ENCODE measurements around the gene LIG1.

LIG1 gene

DNA sequence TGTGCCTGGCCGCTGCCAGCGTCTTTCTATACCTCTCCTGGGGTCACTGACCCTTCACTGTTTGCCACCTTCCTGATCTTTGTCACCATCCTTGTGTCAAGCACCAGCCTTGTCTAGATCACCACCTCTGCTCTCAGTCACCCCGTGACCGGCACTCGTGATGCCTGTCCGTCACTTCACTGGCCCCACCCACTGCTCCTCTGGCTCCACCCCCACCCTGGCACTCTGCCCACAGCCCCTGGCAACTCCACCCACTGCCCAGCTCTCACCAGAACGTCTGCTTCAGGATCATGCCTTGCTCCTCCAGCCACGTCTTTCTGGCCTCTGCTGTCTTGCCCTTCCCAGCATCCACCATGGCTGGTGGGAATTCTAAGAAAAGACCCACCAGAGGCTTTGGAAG lies 34.7 kb downstream of the LIG1 start:
- DNase-seq = no peak
- in situ Hi-C loops (cut with HindIII; ENCODE audit: low pct_ligation_motif_present, low pct_unique_long_range_greater_than_20kb, low sequenced_read_pairs) = no loop called here

DNA sequence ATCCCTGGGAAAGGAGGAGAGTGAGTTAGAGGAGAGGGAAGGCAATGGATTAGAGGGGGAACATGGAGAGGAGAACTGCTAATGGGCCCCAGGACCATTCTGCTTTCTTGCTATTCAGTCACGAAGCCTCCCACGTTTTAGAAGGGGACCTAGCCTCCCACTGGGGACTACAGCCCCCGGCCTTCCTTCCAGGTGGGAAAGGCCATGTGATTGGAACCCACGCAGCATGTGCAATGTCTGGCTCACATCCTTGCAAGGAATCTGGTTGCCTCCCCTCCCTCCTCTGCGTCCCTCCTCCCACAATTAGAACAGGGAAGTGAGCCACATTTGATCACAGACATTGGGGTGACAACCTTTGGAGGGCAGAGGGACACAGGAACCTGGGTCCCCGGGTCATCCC lies 37.0 kb downstream of the LIG1 start:
- no peak for DNase-seq
- in situ Hi-C loops (cut with HindIII; ENCODE audit: low pct_ligation_motif_present, low pct_unique_long_range_greater_than_20kb, low sequenced_read_pairs) = no loop called here

DNA sequence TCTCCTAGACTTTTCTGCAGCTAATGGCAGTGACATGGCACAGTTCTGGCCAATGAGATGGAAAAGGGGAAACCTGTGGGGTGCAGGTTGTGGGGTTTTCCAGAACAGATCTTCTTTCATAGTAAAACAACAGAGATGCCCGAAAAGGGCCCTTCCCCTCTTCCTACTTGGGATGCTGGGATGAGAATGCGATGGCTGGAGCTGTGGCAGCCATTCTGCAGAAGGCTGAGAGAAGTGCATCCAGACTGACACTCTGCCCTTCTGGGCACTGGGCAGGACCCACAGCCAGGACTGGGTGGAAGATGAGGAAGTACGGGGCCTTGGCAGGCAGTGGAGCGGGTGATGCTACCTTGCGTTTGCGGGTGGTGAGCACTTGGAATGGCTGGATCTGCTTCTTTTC lies 42.6 kb downstream of the LIG1 start:
- in situ Hi-C loops (cut with HindIII; ENCODE audit: low pct_ligation_motif_present, low pct_unique_long_range_greater_than_20kb, low sequenced_read_pairs) = no loop called here
- DNase-seq = no peak

DNA sequence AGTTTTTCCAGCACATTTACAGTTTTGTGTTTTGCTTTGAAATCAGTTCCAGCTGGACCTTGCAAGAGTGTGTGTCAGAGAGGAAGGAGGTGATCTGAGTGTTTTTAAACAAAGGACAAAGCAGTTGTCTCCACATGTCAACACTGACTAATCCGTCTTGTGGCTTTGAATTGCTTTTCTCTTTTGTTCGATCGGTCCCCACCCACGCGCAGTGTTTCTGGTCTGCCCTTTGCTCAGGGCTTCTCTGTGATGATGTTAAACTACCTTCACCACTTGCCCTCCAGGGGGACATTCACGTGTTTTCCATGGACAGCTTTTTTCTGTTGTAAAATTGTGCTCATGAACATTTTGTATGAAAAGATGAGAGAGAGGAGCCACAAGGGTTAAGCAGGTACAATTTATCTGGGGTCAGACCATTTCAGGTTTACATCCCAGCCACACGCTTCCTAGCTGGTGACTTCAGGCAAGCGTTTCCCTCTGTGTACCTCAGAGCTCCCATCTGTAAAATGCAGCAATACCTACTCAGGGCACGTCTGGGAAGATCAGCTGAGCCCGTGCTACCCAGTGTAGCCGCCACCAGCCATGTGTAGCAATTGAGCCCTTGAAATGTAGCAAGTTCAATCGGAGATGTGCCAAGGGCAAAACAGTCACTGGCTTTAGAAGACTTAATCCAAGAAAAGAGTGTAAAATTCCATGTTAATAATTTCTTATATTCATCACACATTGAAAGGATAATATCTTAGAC lies 46.1 kb downstream of the LIG1 start:
- no peak for DNase-seq
- in situ Hi-C loops (cut with HindIII; ENCODE audit: low pct_ligation_motif_present, low pct_unique_long_range_greater_than_20kb, low sequenced_read_pairs) = no loop called here

DNA sequence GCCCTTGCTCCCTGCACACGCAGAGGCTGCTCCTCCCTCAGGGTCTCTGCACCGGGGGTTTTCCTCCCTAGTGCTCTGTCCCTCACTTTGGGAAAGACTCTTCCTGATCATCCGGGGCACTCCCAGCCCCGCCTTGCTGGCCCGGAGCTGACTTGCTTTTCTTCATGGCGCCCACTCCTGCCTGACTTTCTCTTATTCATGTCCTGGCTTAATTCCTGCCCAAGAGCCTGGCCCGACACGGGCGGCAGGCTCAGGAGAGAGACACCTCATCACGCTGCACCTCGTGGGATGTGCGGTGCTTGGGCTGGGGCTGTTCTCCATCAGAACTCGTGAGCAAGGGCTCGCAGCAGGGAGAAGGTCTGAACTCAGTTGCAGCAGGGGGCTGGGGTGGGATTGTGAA lies 47.7 kb downstream of the LIG1 start:
- no peak for DNase-seq
- in situ Hi-C loops (cut with HindIII; ENCODE audit: low pct_ligation_motif_present, low pct_unique_long_range_greater_than_20kb, low sequenced_read_pairs) = no loop called here

DNA sequence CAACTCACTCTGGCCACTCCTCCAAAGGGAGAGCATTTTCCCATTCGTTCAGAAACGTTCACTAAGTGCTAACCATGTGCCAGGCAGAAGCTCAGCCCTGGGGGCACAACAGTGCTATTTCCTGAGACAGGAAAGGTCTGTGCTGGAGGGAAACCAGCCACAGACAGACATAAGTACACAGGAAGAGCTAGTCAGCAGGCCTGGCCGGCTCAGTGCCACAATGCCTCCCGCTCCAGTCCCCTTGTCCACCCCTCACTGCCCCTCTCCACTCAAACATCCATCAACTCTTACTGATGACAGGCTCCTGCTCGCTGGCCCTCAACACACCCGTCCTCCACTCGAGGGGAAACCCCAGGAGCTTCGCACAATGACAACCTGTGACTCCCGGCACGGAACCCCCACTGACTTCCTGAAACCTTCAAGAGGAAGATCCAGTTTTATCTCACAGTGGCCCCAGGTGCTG lies 48.2 kb downstream of the LIG1 start:
- in situ Hi-C loops (cut with HindIII; ENCODE audit: low pct_ligation_motif_present, low pct_unique_long_range_greater_than_20kb, low sequenced_read_pairs) = no loop called here
- no peak for DNase-seq

DNA sequence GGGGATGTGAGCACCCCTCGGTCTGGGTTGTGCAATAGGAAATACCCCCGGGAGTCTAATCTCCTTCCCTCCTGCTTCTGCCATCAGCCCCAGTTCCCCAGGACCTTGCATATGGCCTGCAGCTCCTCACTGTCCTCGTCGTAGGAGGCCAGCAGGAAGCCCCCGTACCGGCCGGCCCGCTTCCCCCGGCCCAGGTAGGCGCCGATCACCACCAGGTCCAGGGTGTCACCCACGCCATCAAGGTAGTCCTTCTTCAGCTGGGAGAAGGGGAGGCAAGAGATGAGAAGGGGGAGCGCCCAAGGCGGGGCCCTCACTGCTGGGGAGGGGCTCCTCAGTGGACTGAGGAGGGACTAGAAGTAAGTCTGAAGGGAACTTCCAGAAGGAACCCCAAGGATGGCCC lies 49.1 kb downstream of the LIG1 start:
- in situ Hi-C loops (cut with HindIII; ENCODE audit: low pct_ligation_motif_present, low pct_unique_long_range_greater_than_20kb, low sequenced_read_pairs) = no loop called here
- DNase-seq = no peak

DNA sequence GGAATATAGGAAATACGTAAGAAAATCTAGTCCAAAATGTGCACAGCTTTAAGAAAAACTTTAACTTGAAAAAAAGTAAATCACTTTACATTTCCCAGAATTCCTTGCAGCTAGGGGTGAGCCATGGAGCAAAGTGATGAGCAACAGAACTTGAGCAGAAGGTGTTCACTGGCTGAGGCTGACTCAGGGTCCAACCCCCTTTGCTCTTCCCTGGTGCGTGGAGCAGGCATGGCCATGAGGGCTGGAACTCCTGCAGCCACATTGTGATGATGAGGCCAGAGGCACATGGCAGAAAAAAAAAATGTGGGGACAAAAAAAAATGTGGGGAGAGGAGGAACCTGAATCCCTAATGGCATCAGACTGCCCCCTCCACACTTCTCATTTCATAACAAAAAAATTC lies 49.6 kb downstream of the LIG1 start:
- no peak for DNase-seq
- in situ Hi-C loops (cut with HindIII; ENCODE audit: low pct_ligation_motif_present, low pct_unique_long_range_greater_than_20kb, low sequenced_read_pairs) = no loop called here

DNA sequence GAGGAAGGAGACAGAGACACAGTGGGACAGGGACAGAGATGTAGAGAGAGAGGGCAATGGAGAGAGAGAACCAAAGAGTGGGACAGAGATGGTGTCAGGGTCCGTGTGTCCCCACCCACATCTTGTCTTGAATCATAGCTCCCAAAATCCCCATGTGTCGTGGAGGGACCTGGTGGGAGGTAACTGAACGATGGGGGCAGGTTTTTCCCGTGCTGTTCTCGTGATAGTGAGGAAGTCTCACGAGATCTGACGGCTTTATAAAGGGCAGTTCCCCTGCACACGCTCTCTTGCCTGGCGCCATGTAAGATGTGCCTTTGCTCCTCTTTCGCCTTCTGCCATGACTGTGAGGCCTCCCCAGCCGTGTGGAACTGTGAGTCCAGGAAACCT lies 52.0 kb downstream of the LIG1 start:
- in situ Hi-C loops (cut with HindIII; ENCODE audit: low pct_ligation_motif_present, low pct_unique_long_range_greater_than_20kb, low sequenced_read_pairs) = no loop called here
- no peak for DNase-seq

DNA sequence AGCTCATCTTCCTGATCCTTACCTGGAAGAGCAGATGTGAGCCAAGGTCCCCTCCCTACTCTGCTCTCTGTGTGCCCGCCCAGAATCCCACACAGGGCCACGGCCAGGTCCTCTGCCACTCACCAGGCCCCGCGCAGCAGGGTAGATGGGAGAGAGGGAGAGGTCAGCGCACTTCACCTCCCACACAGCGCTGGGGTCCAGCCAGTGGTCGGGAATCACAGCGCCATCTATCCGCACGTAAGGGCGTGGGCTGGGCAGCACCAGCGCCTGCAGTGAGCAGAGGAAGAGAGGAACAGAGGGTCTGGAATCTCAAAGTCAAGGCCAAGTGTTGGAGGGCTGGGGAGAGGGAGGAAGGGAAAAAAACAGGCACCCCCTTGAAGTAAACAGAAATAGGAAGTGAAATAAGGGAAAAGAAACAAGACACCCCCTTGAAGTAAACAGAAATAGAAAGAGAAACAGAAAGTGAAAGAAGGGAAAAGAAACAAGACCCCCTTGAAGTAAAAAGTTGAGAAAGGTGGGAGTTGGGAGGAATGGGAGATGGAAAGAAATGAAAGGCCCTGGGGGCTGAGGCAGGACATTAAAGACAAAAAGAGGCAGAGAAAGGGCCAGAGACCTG lies 52.5 kb downstream of the LIG1 start:
- DNase-seq = no peak
- in situ Hi-C loops (cut with HindIII; ENCODE audit: low pct_ligation_motif_present, low pct_unique_long_range_greater_than_20kb, low sequenced_read_pairs) = no loop called here

DNA sequence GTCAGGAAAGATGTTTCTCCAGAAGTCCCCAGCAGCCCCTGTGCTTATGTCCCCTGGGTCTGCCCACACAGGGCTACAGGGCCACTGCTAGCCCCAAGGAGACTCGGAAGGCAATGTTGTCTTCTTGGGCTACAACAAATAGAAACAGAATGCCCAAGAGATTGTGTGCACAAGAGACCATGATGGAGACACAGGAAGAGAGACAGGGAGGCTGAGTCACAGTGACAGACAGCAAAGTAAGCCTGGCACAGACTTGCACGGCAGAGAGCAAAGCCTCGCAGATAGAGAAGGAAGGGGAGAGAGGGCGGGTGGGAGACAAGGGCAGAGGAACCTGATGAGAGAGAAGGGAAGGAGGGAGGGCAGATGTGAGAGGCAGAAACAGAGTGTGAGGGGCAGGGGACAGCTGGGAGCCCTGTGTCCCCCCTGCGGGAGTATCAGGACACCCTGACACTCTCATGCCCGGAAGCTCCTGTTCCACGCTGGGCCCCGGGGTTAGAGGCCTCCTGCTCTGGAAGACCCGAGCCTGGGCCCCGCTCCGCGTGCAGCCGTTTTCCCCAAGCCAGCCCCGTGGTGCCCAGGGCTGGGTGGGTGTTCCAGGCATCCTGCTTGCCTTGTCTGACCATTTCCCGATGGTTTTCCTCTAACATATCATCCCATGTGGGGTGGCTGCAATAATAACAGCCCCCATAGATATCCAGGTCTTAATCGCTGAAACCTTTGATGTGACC lies 56.8 kb downstream of the LIG1 start:
- no peak for DNase-seq
- in situ Hi-C loops (cut with HindIII; ENCODE audit: low pct_ligation_motif_present, low pct_unique_long_range_greater_than_20kb, low sequenced_read_pairs) = no loop called here

DNA sequence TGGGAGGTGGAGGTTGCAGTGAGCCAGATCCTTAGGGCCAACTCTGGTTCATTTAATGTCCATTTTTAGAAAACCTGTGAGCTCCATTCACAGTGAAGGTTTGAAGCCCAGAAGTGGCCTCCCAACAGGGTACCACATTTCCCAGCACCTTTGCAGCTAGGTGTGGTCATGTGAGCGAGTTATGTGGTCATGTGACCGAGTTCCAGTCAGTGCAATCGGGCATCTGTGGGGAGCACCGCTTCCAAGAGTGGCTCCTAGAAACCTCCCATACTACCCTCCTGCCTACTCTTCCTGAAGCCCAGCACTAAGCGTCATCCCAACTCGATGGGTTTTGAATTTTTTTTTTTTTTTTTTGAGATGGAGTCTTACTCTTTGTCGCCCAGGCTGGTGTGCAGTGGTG lies 58.9 kb downstream of the LIG1 start:
- in situ Hi-C loops (cut with HindIII; ENCODE audit: low pct_ligation_motif_present, low pct_unique_long_range_greater_than_20kb, low sequenced_read_pairs) = no loop called here

DNA sequence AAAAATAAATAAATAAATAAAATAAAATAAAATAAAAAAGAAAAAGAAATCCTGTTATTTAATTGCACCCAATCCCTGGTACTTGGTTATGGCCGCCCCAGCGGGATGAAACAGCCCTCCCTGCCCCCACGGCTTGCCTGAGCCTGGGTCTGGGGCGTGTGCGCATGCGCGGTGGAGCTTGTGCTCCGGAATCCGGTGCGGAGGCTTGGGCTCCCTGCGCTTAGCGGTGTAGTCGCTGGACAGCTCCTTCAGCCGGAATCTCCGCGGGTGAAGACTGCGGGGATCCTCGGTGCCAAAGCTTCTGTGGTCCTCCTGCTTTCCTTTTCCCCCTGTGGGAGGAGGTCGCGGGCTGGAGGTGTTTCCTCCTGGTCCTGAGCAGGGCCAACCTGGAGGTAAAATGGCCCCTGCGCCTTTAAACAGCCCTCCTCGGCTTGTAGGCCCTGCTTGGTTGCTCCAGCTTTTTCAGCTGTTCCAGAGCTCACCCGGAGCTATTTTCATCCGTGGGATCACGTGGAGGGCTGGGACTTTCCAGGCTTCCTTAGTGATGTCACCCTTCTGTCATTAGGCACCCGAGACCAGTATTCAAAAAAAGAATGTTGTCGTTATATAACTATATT lies 59.7 kb downstream of the LIG1 start, which contains the start of gene PLA2G4C:
Gene PLA2G4C (minus strand): TSS at position 468 of the 617 bp plus-strand sequence. CDS start 4,288 bp downstream, outside the sequence.
- in situ Hi-C loops (cut with HindIII; ENCODE audit: low pct_ligation_motif_present, low pct_unique_long_range_greater_than_20kb, low sequenced_read_pairs) = no loop called here

More for the DNA sequence above, 58.9 kb downstream of the LIG1 start:
- DNase-seq = no peak

DNA sequence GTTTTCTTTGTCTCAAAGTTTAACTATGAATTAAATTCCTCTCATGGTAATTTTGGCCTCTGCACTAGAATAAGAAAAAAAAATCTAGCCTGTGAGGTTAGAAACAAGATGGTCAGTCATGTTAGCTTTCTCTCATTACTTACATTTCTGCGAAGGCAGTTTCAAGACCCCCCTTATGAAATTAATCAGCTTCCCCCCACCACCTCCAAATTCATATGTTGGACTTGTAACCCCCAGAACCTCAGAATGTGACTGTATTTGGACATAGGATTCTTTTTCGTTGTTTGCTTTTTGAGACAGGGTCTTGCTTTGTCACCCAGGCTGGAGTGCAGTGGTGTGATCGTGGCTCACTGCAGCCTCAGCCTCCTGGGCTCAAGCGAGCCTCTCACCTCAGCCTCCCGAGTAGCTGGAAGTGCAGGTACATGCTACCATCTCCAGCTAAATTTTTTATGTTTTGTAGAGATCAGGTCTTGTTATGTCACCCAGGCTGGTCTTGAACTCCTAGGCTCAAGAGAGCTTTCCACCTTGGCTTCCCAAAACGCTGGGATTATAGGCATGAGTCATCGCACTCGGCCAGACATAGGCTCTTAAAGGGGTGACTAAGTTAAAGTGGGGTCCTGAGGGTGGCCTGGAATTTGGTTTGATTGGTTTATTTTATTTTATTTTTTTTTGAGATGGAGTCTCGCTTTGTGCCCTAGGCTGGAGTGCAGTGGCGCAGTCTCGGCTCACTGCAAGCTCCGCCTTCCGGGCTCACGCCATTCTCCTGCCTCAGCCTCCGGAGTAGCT lies 61.0 kb downstream of the LIG1 start:
- no peak for DNase-seq
- in situ Hi-C loops (cut with HindIII; ENCODE audit: low pct_ligation_motif_present, low pct_unique_long_range_greater_than_20kb, low sequenced_read_pairs) = no loop called here

More for the DNA sequence above, 59.7 kb downstream of the LIG1 start, which contains the start of gene PLA2G4C:
- DNase-seq = peak; percentile 91

DNA sequence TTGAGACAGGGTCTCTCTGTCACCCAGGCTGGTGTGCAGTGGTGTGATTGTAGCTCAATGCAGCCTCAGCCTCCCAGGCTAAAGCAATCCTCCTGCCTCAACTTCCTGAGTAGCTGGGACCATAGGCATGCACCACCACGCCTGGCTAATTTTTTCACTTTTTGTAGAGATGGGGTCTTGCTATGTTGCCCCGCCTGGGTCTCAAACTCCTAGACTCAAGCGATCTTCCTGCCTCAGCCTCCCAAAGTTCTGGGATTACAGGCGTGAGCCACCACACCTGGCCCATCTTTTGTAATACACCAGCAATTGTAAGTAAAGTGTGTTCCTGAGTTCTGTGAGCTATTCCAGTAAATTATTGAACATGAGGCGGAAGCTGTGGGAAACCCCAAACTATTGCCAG lies 66.2 kb downstream of the LIG1 start:
- in situ Hi-C loops (cut with HindIII; ENCODE audit: low pct_ligation_motif_present, low pct_unique_long_range_greater_than_20kb, low sequenced_read_pairs) = no loop called here
- DNase-seq = no peak

DNA sequence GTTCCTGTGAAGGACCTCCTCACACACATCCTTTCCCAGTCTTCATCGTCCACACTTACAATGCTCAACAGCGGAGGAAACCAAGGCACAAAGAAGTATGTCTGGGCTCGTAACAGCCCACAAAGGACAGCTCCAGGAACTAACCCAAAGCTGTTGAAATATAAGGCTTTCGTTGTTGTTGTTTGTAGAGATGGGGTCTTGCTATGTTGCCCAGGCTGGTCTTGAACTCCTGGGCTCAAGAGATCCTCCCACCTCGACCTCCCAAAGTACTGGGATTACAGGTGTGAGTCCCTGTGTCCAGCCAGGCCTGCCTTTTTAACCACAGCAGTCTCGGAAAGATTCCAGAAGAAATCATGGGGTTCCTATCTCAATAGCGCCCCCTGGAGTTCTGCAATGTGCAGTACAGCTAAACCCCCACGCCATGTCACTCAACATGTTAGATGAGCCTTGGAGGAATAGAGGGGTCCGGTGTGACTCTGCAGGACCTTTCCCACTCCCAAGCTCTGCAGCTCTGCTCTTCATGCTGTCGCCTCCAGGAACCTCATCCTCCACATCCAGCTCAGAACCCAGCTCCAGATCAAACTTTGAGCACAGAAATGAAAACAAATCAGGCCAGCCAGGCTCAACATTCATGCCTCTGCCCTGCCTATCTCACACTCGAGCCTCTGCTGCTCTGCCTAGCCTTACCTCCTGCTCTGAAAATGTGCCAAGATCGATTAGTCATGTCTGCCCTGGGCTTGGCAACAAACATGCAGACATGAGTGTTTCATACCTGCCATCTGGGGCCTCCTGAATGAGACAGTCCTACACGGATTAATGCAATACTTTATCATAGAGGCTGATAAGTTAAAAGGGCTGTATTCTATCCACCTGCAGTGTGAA lies 67.0 kb downstream of the LIG1 start:
- in situ Hi-C loops (cut with HindIII; ENCODE audit: low pct_ligation_motif_present, low pct_unique_long_range_greater_than_20kb, low sequenced_read_pairs) = no loop called here
- DNase-seq = peak; percentile 31

DNA sequence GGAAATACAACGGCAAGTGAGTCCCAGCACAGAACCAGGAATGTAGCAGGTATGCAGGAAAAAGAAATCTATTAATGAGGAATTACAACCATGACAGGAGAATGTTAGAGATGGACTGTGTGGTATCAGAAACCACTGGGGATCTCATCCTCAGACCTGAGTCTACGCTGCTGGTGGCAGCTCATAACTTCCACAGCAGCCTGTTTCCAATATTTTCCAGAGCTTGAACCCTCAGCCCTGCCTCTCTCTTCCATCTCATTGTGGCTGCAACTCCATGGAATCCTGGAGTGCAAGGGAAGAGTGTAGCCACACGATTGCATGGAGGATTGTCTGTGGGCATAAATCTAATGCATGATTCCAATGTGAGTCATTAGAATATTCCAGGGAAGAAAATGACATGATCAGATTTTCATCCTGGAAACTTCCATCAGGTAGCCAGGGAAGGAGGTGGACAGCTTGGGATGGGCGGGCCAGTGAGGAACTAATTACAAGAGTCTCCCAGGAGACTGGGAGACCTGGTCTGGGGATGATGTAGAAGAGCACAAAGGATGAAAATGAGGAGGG lies 74.5 kb downstream of the LIG1 start:
- in situ Hi-C loops (cut with HindIII; ENCODE audit: low pct_ligation_motif_present, low pct_unique_long_range_greater_than_20kb, low sequenced_read_pairs) = no loop called here
- DNase-seq = no peak

All from ACHN (cell line).